NCI-H2029 treated with DMSO at 0.1 percent for 48 hours (cell line): ENCODE results near the gene LENEP.
A peak's percentile ranks its signal among the peaks of the same experiment; 100 is the strongest.

Source experiments
- DNase-seq: peaks from one replicate; lab custom pipeline; 2025; lab: John Stamatoyannopoulos, UW

LENEP gene

DNA sequence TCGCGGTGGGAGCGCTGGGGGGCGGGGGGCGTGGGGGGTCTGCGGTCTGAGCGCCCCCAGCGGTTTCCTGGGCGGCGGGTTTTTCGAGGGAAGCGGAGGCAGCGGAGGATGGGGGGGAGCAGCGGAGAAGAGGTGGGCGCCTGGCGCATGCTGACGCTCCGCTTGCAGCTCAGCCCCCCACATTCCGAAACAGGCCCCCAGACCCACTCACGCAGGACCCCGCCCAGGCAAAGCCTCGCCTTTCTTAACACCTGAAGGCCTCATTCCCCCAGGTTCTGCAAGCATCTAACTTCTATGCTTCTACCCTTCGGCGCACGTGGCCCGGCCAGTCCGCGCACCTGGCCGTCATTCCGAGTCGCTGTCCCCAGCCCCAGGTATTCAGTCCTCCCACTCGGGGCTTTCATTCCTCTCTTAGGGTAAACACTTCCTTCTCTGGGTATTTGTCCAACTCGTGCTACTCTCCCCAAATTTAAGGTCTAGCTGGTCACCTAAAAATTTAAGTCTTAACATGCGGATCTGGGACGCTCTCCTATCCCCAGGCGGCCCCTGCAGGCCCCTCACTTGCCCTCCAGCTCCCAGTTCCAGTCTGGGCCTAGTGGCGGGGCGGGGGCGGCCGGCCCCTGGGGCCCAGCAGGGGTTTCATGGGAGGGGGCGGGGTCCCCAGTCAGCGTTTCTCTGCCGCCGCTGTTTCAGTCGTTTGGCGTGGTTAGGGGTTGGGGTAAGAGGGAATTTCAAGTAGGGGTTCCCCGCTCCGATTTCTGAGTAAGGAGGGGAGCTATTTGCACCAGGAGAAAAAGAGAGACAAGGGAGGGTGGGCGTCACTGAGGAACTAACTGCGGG, 6.4 kb downstream of the LENEP start:
- DNase-seq: peak; percentile 53

DNA sequence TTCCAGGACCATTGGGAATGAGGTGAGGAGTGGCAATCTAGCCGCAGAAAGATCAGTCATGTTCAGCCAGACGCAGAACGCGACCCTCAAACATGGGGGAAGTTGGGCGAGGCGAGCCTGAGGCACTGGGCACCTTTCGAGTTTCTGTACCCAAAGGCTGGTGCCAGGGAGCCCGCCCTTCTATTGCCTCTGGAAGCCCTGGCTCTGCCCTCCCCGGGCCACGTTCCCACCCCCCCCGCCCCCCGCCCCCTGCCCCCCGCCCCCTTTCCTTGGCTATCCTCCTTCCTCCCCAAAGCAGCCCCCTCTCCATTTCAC, 7.0 kb downstream of the LENEP start:
- DNase-seq: no peak

DNA sequence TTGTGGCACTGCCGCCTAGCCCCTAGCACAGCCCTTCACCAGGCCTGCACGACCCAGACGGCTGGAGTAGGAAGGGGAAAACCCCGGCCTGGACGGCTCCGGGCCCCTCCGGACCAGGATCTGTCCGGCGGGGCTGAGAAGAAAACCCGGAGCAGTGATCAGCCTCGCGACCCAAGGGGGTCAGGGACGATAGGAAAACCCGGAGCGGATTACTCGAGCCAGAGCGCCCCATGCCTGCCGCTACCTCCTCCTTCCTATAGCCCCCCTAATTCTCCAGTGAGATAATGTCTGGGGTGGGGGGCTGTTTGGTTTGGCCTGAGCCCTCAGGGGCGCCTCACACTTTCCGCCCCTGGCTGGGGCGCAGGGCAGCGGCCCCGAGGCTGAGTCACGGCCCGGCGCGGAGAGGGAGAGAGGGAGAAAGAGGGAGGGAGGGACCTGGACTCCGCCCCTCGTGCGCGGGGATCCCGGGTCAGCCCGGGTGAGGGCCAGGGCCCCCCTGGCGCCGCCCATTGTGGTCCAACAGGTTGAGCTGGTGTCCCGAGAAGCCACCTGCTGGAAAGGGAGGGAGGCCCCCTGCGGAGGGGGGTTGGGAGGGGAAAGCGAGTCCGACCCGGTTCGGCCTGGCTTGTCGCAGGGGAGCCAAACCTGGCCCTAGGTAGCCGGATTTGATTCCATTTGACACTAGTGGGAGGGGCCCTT, 7.5 kb downstream of the LENEP start:
- DNase-seq: peak; percentile 73

DNA sequence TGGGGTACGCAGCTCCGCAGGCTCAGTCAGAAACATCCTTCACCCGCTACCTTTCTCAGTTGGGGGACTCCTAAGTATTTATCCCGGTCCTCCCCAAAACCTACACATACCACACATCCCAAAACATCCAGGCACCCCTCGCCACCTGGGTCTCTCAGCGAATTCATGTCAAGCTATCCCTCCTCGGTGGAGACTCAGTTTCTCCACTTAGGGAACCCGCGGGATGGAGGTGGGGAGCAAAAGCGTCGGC, 8.0 kb downstream of the LENEP start:
- DNase-seq: no peak

DNA sequence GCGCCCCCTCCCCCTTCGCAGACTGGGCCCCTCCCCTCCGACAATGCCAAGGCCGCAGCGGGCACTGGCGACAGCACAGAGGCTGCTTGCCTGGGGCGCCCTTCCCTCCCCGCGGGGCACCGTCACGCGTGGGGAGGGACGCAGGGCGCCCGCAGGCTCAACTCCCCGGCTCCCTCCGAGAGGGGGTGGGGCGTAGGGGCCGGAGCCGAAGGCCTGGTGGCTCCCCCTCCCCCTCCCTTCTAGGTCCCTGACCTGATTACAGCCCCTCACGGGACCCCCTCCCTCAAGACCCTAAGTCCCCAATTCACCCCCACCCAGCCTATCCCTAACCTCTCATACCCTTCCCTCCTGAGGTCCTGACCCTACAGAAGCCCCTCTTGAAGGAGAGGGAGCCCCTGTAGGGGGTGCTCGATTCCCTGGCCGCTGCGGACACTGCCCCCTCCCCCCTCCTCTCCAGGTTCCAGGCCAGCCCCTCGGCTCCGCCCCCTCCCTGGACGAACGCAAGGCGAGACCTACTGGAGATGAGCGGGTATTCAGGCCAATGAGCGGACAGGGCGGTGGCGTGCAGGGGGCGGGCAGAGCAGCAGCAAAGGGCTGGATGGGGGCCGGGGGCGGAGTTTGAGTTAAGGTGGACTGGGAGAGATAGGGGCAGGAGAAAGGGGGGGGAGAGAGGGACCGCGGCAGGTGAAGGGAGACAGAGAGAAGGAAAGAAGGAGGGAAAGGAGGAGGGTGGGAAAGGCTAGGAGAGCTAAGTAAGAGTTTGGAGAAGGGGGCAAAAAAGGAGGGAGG, 8.5 kb downstream of the LENEP start:
- peak; percentile 94 for DNase-seq

DNA sequence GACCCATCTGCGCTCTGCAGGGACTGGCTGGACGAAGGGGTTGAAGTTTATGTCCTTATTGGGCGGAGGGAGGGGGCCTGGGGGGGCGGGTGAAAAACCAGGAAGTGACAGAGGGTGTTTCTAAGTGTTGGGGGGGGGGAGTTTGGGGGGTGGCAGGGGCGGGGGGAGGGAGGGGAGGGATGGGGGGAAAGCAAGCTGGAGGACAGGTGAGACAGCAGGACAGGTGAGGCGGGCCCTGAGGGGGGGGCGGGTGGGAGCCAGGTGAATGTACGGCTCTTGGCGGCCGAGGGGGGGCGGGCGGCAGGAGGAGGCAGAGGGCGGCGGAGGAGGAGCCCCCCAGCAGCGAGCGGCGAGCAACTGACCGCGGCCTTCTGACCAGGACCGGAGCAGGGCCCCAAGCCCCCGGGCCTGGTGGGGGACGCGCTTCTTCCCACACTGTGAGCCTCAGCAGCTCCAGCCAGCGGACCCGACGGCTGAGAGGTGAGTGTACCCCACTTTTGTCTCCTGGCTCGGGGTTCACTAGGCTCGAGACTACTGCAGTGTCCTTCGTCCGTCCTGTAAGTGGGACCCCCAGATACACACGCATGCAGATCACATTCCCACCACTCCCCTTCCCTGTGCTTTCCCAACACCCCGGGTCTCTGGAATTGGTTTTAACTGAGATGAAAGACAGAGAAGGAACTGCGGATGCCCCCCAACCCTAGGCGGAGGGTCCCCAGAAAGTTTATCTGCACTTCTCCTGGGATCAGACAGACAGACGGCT, 9.3 kb downstream of the LENEP start, which contains the start of gene ZBTB7B:
TSS of gene ZBTB7B (plus strand) at position 339 of the 763 bp plus-strand sequence. CDS start 11,859 bp downstream, outside the sequence.
- no peak for DNase-seq

DNA sequence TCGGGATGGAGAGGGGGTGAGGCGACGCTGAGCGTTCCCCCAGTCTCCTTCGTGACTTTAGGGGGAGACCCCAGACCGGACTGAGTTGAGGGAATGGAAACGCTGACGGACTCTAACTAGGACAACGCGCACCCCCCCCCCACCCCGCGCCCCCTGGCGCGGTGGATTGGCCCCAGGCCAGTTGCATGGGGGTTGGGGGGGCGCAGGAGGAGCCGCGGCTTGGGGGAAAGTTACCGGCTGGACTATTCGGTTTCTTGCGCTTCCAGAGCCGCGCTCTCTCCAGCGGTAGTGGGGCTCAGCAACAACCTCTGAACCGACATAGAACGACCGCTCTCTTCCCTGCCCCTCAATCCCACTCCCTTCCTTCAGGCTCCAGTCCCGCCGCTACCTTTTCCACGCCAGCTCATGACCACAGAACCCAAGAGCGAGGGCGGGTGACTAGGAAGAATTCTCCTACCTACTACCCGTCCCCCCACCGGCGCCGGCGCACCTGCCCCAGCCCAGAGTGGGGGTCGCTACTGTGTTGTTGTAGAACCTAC, 9.9 kb downstream of the LENEP start:
- no peak for DNase-seq

DNA sequence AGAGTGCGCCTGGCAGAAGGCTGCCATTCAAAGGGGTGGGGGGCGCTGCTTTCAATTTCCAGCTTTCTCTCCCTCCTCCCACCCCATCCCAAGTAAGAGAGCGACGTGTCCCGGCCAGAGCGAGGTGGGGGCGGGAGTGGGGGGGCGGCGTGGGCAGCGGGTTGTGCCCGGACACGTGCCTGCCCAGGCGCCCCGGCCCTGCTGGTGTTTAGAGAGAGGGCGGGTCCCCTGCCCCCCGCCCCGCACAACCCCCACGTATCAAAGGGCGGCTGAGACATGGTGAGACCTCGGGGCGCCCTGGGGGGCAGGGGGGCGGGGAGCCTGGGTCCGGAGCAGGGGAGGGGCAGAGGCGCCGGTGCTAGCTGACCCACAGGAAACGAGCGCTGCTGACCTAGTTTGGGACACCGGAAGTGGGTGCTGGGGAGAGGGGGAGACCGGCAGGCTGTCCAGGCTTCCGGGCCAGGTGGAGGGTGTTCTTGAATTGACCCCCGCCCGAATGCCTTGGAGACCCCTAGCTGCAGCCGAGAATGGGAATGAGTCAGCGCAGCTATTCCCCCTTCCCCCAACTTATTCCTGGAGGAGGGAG, 10.5 kb downstream of the LENEP start:
- no peak for DNase-seq

DNA sequence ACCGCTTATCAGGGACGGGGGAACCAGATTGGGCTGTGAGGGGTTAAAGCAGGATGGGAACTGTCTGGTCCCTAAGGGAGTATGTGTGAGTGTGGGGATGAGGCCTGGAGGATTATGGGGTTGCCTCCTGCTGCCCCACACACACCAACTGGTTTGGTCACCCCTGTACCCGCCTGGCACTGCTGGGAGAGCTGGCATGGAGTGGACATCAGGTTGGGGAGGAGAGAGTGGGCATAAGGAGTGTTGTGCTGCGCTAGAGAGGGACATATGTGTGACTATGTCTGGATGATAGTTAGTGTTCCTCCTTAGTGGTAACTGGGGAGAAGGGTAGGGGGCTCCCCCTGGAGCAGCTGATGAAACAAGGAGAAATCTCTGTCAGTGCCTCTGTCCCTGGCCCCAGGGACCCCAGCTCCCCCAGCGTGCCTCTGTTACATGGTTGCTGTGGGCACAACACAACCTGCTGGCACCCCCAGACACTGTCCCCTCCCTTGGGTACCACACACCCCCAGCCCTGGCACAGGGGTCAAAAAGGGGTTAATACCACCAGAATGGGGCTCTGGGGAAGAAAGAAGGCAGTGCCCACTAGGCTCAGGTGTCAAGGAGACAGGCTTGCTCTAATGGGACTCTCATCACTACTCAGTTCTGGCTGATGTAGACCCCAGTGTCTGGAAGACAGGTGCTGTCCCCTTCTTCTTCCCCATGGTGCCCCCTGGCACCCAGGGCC, 11.1 kb downstream of the LENEP start:
- DNase-seq: no peak

DNA sequence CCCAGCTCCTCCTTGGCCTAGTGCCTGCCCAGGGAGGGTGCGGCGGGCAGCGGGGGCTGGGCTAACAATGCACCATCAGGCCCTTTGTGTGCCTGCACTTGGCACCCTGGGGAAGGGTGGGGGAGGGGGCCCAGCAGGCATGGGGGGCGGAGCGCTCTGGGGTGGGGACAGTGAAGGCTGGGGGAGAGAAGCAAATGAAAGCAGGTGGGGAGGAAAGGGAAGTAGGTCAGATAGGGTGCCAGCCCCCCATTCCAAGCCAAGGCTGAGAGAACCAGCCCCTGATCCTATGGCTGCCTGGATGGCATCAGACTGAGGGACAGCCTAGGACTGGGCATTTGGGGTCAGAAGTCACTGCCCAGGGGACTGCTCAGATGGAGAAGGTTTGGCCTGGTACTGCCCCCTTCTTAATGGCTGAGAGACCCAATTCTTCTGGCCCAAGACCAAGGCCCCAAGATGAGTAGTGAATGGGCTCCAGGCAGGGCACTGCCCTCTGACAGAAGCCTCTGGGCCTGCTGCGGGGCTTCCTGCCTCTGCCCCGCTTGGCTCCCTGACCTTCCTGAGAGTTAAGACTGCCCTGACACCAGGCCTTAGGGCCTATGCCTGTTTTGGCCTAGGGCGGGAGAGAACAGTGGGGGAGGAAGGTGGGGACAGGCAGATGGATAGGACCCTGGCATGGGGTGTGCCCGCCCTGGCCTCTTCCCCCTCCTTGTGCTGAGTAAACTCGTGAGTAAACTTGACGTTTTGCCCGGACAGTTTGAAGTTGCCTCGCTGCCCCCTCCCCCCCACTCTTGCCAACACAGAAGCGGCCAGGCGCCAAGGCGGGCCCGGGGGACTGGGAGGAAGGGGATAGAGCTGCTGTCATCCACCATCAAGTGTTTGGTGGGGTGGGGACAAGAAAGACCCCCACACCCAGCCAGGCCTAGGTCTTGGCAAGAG, 12.0 kb downstream of the LENEP start:
- DNase-seq: no peak

DNA sequence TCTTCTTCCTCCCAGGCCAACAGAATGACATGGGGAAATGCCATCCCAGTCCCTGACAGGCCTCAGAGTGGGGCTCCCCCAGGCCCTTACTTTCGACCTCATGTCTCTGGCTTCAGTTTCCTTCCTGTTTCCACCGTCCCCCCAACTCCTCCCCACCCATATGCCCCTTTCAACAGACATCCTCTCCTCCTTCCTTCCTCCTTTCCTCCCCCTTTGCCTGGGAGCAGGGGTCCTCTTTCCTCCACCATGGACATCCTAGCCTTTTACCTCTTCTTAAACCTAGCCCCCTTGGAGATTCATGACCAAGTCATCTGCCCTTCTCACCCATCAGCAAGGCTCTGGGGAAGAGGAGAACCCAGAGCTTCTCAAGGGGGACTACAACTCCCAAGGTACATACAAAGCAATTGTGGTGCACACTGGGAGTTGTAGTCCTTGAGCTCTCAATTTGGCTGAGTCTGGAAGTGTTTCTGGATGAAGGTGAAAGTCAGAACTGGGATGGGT, 13.3 kb downstream of the LENEP start:
- no peak for DNase-seq

DNA sequence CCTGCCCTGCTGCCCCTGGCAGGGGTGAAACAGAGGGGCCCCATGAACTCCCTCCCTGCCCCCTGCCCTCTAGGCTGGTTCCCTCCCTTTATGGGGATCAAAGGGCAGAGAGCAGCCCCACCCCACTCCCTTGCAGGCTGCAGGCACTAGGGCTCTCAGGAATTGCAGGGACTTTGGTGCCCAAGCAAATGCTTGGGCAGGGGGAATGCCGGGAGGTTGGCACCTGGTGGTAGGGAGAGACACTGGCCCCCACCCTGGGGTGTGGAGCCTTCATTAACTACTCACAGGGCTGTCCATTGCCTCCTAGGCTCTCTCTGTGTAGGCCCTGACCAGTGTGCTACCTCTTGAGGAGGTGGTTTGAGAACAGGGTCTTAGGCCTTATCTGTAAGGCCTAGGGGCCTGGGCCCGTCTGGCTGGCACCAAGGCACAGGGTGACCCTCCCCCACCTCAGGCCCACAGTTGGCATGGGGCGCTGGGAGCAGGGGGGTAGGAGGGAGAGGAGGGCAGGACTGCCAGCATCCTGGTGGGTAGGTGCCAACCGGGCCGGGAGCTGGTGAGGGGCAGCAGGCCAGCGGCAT, 14.0 kb downstream of the LENEP start:
- DNase-seq: no peak

DNA sequence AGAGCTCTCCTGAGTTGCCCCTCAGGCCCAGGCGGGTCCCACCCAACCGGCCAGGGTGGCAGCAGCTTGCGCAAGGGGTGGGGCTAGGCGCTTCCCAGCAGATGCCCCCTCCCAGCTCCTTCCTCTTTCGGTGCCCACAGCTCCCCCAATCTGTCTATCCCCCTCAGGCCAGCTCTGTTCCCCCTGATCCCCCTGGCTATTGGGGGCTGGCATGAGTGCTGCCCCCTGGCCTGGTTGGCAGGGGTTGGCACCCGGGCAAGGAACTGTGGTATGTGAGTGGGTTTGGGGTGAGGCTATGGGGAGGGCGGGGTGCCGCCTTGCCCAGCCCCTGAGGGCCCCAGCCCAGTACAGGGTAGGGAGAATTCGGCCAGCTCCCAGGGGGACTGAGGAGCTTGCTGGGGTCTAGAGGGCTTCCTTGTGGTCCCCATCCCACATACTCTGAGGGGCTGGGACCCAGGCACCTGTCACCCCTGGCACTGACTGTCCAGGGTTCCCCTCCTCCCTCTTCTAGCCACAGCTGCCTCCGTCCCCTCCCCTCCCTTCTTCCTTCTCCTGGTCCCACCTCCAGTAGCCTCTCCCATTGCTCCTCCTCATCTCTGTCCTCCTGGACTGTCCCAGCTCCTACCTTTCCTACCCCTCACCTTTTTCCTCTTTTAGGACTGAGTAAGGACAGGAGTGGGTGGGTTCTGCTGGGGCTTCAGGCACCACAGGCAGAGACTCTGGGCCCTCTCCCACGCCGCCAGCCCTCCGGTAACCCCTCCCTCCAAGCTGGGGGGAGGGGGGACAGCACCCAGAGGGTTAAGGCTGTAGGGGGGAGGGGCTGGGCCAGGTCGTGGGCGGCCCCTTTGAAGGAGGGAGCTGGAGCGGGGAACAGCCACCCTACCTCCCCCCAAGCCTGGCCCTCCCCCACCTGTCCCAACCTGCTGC, 14.9 kb downstream of the LENEP start:
- no peak for DNase-seq

DNA sequence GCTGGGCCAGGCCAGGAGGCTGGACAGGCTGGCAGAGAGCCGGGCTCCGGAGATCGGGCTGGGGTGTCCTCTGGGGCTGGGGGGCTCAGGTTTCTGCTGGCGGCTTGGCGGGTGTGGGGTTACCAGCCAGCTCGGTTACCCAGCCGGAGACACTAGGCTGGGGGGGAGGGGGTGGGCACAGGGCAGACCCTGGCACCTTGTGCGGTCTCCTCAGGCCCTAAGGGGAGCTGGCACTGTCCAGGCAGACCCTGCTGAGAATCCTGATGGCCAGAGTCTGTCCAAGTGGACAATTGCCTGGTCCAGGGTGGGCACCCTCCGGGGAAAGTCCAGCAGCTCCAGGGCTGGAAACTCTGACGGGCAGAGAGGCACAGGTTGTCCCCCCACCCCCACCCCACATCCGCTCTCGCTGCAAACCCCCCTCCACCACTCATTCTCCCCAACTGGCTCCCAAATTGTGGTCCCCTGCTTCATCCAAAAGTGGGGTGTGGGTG, 15.9 kb downstream of the LENEP start:
- DNase-seq: no peak

DNA sequence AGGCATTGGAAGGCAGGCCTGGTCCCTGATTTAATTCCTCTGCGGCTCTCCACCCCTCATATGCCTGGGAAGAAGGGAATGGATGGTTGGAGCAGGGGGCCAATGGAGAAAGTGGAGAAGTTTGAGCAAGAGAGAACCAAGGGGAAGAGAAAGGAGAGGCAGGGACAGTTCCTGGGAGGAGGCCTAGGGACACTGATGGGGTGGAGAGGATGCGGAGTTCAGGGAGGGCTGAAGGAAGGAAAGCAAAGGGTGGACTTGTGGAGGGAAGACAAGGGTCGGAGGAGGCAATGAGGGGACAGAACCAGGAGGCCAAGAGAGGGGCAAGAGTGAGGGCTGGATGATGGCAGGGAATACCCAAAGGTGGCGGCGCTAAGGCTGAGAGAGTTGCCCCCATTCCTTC, 16.4 kb downstream of the LENEP start:
- no peak for DNase-seq

DNA sequence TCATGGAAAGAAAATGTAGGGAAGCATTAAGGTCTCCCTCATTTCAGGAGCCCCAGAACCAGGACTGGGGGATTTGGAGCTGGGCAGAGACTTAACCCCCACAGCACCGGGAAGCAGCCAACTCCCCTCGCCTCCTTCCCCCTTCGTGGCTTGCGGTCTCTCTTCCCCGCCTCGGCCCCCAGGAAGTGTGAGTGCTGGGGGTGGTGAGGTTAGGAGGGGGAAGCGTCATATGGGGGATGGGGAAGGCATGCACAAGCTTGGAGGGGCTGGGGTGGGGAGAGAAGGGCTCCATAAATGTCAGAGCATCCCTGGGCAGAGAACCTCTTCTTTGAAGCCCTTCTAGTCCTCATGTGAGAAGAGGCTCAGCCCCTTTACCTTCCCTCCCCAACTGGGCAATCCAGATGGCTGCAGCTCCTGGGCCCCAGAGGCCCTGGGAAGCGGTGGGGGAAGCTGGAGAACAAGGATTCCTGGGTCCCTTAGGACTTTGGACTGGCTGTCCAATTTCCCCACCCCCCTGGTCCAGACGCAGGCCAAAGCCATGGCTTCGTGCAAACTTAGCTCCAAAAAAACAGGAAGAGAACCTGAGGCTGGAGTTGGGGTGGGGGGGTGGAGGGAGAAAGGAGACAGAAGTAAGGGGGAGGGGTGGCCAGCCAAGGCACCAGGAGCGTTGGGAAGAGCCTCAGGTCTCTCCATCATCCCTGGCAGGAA, 17.0 kb downstream of the LENEP start:
- no peak for DNase-seq

DNA sequence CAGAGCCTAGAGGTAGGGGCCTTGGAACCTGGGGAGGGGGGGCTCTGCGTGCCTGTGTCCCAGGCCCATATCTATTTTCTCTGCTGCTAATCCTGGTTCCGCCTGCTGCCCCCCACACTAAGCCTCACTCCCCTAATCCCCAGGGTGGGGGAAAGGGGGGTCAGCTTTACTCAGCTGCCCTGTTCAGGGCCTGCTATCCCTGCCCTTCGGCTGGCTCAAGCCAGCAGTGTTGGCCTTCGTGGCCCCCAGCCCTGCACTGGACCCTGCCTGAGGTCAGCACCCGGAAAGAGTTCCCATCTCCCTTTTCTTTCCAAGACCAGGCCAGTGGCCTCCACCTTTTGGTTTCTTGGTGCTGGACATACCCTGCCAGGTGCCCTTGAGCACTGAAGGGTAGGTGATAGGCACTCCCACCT, 17.6 kb downstream of the LENEP start:
- DNase-seq: no peak
